Stimulated activated CD4-positive, alpha-beta T cell treated with anti-CD3 and anti-CD28 coated beads, TNF-alpha, amount 100 ng/mL, for 48 hours (primary cell): ENCODE results near the gene SPANXN5.
"Not testable (repeated sequence)": the region's sequence is repeated elsewhere in the genome, so short reads cannot be mapped to it uniquely, and the experiment has no call there.

Experiments
- DNase-seq, 3 donors: peaks; one replicate each; pipeline ENCODE4 v3.0.0-alpha.2; 2020; ENCODE audit warnings: low read depth in 3 of 3

SPANXN5 gene, protein sequence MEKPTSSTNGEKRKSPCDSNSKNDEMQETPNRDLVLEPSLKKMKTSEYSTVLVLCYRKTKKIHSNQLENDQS

DNA sequence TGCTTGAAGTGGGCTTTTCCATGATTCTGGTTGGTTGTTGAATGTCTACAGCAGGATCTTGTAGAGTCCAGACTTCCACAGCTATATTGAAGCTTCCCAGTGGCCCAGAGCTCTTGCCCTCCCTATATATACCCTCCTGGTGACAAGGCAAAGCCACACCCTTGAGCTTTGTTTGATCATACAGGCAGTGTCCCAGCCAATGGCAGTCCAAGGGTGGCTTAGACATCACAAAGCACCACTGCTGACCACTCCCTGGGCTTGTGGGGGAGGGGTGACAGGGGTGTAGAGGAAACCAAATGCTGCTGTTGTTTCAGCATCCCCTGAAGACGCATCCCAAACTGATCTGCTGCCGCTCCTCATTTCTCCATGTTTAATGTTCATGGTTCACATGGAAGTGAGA lies at the start of gene SPANXN5:
Gene SPANXN5, minus strand, starts transcription at position 101 of the 400 bp plus-strand sequence. Its CDS starts 79 bp downstream, at position 22.
- not testable (repeated sequence) for DNase-seq

DNA sequence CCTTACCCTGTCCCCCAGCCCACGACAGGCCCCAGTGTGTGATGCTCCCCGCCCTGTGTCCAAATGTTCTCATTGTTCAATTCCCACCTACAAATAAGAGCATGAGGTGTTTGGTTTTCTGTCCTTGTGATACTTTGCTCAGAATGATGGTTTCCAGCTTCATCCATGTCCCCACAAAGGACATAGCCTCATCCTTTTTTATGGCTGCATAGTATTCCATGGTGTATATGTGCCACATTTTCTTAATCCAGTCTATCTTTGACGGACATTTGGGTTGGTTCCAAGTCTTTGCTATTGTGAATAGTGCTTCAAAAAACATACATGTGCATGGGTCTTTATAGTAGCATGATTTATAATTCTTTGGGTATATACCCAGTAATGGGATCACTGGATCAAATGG lies 46.4 kb upstream of the SPANXN5 start:
- not testable (repeated sequence) for DNase-seq

DNA sequence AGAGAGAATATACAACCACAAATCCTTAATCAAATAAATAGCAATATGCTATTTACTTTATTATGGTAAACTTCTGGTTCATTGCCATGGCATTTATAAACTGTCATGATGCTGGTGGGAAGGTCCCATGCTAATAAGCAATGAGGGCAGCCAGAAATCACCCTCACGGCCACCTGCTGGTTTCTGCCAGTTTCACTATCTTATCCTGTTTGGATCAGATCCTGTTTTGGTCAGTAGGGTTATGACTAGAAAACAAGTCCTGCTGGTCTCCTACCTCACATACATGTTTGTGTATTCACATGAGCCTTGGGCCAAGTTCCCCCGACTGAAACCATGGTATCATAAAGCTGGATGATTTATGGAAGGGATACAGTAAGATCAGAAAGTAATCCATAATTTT lies 41.9 kb upstream of the SPANXN5 start:
- no peak for DNase-seq

DNA sequence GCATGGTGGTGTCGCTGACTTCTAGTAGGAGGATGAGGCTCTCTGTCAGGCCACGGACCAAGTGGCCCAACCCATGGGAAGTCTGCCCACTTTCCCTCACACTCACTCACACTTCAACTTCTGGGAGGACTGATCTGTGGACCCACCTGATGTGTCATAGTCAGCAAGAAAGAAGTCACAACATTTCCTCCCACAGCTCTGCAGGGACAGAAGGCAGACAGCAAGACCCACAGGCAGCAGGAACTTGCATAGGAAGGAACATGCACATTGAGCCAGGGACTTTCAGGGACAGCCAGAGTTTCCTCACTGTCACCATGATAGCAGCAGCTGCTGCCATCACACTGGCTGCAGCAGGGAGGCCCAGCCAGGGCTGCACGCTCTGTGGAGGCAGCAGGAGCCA lies 33.3 kb upstream of the SPANXN5 start:
- no peak for DNase-seq

DNA sequence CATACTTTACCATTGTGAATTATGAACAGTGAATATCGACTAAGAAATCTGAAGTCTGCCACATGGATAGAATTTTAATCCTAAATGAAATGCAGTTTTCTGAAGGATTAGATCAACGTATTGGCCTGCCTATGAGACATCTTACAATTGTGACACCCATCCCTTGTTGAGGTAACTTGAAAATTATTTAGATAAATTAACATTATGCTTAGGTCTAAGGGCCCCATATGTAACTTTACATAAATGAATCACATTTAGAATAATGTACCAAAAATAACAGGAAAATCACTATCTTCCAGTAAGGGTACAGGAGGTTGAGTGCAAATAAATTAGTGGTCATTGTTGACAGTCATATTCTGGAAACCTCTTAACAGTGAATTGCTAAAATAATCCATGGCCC lies 27.4 kb upstream of the SPANXN5 start:
- no peak for DNase-seq

DNA sequence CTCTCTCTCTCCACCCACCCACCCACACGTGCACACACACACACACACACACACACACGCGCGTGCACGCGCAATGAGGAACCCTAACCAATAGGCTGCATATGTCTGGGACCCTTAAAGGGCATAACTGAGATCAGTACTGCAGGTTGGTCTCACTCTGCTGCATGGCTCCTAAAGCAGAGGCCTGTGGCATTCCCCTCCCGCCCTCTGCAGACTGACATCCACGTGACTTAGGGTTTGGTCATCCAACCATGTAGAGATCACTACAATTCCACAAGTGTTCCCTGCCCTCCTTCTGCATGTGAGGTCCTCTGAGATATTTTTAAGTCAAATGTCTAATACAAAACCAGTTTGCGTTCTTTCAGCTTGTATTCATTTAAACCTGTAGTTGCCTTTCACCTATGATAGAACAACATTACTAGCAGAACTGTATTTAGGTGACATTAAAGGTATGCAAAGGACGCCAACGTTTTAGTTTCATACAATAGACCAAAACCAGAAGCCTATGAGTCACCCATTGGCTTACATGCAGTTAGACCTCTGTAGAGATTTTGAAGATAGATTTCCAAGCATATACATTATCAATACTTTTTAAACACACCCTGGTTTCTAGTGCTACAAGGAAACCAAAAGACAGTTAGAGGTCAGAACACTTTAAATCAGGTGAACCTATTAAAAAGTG lies 24.0 kb upstream of the SPANXN5 start:
- DNase-seq, result no peak

DNA sequence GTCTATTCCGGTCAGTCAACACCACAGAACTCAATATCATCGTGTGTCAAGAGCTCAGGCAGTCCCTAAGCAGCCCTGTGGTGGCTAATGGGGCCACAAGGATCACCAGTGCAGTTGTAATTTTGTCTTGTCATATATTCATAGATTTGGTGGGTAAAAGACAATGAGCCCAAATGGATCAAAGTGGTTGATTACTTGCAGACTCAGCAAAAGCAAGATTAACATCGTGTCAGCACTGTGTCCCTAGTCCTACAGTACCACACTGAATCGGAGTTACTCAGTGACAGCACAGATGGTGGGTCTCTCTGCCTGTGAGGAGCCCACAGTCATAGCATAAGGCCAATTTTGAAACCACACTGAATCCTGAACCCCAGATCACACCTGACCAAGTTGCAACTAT lies 22.6 kb upstream of the SPANXN5 start:
- DNase-seq, result no peak

DNA sequence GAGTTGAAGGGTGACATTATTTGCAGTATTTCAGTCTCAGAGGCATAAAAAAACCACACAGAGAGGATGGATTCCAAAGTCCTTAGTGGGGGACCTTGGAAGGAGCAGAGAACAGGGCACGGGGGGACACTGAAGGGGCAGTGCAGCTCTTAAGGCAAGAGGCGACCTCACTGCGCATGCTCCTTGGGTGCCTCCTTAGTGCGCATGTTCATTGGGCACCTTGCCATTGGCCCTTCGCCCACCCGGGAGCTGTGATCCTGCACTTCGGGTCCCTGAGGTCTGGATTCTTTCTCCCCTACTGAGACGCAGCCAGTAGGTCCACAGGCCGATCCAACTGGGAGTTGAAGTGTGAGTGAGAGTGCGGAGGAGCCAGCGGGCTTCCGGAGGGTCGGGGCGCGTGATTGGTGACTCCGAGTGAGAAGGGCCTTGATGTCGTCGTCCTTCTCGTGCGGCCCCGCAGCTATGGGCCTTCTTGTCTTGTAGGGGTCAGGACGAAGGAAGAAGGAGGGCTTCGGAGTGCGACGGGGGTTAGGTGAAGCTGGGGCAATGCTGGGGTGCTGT lies 13.9 kb upstream of the SPANXN5 start, which contains the start of gene XAGE5:
Gene XAGE5, plus strand, starts transcription at position 223 of the 561 bp plus-strand sequence. CDS start 1,280 bp downstream, outside the sequence.
- DNase-seq, result no peak

DNA sequence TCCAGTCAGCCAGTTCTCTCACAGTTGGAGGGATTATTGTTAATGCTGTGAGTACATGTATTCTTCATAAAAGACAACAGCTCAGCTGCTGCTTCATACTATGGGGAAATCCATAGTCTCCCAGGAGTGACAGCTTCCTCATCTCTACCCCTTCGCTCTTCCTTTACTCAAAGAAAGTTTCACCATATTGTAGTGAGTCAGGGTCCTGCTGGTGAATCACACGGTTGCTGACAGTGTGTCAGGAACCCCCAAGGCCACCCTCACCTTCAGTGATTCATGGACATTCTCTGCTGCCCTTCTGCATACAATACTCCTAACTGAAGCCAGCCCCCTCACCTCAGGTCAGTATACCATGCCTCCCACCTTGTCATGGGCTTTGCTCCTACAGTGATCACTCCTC lies 7.6 kb upstream of the SPANXN5 start:
- not testable (repeated sequence) for DNase-seq

DNA sequence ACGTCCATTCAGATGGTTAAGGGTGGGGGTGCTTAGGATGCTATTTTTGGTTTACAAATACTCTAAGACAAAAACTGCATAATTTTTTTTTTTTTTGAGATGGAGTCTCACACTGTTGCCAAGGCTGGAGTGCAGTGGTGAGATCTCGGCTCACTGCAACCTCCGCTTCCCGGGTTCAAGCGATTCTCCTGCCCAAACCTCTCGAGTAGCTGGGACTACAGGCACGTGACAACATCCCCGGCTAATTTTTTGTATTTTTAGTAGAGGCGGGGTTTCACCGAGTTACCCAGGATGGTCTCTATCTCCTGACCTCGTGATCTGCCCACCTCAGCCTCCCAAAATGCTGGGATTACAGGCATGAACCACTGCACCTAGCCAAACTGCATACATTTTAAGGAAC lies 23.7 kb downstream of the SPANXN5 start:
- not testable (repeated sequence) for DNase-seq

DNA sequence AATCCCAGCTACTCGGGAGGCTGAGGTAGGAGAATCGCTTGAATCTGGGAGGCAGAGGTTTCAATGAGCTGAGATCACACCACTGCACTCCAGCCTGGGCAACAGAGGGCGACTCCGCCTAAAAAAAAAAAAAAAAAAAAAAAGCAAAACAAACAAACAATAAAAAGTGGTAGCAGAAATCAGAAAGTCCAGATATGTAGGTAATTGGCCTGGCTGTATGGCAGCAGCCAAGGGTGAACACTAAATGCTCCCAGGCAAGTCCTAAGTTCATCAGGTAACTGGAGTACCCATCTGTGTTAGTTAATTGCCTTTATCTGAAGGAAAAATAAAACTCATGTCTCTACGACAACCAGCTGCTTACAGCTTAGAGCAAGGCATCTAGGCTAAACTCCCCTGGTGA lies 31.2 kb downstream of the SPANXN5 start:
- DNase-seq, result not testable (repeated sequence)

DNA sequence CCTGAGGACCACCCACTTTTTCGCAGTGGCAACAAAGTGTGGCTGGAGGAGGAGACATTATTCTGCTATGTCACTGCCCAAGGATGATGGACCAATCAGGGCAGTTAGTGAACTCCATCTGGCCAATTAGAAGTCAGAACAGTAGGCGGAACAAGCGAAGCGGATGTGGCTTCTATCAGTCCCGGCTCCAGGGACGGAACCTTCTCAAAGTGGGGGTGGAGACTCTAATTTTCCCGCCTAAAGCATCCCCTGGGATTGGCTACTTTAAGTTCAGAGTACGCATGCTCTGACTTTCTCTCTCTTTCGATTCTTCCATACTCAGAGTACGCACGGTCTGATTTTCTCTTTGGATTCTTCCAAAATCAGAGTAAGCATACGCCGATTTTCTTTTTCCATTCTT lies 46.3 kb downstream of the SPANXN5 start, which contains the start of gene SSX2B:
Gene SSX2B, plus strand, starts transcription at position 301 of the 400 bp plus-strand sequence. CDS start 1,429 bp downstream, outside the sequence.
- not testable (repeated sequence) for DNase-seq
